Measurements from ENCODE around the gene BCR.
A peak's percentile ranks its signal among the peaks of the same experiment; 100 is the strongest.
"Not testable (repeated sequence)": the region's sequence is repeated elsewhere in the genome, so short reads cannot be mapped to it uniquely, and the experiment has no call there.

The BCR gene

GRCh38 chr22:23291806-23292452, 111.6 kb downstream of the BCR start:
- no peak for DNase-seq

- DNase-seq: no peak
These were observed 112.4 kb downstream of the BCR start for GRCh38 chr22:23292453-23293350.

GRCh38 chr22:23293720-23294119, 113.4 kb downstream of the BCR start:
- DNase-seq: no peak

GRCh38 chr22:23294221-23294620, 113.9 kb downstream of the BCR start:
- no peak for DNase-seq

DNA sequence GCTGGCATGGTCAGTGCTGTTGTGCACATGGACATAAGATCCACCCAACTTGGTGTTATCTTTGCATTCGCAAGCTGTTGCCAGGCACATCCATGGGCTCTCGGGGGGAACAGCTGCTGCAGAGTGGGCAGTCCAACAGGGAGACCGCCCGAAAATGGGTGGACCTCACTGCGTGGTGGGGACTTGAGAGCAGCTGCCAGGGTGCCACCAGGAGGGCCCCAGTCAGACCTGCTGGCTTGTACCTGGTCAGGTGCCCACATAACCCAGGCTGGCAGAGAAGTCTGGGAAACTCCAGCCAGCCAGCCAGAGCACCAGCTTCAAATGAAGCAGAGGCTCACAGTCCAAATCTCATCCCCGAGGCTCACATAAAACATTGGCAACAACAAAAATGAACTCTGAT, 120.2 kb downstream of the BCR start:
- no peak for DNase-seq

DNA sequence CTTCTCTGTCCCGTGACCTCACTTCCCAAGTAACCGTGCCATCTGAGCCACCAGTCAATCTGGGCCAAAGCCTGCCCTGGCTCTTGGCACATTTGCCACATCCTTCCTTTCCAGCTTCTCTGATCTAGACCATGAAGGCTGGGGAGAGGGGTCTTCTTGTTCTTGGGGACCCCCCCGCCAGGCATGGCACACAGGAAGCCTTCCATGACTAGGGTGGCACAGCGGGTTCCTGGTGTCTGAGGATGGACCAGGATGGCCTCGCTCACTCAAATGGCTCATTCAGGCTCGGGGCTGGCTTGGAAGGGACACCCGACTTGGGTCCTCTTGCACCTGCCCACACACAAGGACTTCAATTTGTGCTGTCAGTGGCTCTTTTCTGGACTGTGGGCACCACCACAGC, 121.3 kb downstream of the BCR start:
- no peak for DNase-seq

DNA sequence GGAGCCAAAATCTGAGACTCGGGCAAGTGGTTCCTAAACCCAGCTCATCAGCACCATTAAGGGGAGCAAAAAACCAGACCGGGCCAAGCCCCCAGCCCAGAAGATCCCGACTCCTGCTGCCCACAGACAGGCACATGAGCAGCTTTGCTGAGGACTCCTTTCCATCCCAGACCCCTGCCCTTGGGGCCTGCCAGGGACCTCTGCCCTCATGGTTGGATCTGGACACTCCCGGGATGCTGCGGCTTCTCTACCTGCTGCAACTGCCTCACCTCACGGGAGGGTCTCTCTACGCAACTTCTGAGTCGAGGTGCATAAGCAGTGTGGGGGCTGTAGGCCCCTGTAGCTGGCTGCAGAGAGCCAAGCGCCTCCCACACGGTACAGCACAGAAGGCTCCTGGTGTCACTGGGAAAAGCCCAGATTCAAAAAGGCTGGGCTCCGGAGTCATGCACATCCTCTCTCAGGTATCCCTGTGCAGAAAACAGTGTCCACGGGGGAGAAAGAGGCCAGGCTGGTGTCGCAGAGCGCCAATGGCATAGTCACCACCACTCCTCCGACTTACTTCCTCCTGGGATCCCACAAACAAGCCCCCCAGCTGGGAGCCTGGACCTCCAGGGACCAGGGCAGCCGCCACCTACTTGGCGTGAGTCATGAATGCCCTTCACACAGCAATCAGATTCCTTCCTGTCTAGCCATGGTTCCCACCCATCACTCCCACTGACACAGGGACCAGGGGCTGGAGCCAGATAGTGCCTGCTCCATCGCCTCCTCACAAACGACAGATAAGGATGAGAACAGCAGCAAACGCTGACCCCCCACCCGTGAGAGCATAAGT, 122.1 kb downstream of the BCR start:
- DNase-seq: no peak

GRCh38 chr22:23305321-23305910, 125.1 kb downstream of the BCR start:
- no peak for DNase-seq

DNA sequence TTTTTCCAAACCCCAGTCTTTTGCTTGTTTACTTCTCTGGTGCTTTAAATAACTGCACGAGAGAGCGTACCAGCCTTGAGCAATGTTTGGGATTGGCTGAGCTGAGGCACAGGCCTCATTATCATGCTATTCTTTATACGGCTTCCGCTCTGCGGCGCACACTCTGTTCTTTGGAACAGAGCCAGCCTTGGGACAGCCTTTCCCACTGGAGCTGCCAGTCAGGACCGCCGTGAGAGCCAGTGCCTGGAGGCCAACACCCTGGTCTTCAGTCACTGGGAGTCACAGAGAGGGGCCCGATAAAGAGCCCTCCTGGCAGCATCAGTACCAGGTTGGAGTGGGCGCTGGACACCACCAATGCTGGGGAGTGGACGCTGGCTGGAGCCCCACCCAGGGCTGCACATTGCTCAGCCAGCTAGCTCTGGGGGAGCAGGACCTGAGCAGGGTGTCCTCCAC, 125.6 kb downstream of the BCR start:
- no peak for DNase-seq

DNA sequence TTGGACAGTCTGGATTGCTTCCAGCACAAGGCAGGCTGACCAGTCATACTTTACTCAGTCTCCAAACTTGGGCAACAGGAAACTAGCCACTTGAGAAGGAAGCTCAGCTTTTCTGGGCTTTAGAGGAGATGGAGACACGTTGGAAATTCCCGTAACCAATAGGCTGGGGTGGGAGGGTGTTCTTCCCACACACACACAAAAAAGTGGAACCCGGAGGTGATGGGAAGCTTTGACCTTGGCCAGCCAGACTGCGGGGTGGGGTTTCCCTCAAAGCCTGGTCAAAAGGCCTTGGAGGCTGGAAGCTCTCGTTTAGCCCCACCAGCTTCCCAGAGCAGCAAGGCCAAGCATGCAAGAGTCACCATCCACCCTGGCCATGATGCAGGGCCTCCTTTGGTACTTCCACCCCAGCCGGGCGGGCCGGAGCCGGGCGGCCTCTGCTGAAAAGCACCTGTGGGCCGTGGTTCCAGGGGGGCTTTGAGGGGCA, 126.2 kb downstream of the BCR start:
- DNase-seq: no peak

DNA sequence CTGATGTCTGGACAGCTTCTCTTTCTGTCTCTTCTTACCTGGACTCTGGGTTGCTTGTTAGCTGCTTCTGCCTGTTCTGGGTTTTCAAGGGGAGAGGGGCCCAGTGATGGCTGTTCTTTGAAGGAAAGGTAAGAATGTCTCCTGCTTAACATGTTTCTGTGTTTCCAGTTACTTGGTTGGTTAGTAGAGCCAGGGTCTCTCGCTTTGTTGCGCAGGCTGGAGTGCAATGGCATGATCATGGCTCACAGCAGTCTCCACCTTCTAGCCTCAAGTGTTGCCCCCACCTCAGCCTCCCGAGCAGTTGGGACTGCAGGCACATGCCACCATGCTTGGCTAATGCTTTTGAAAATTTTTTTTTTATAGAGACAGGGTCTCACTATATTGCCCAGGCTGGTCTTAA, 126.6 kb downstream of the BCR start:
- no peak for DNase-seq

- not testable (repeated sequence) for DNase-seq
These were observed 127.2 kb downstream of the BCR start for GRCh38 chr22:23307511-23307910.

DNA sequence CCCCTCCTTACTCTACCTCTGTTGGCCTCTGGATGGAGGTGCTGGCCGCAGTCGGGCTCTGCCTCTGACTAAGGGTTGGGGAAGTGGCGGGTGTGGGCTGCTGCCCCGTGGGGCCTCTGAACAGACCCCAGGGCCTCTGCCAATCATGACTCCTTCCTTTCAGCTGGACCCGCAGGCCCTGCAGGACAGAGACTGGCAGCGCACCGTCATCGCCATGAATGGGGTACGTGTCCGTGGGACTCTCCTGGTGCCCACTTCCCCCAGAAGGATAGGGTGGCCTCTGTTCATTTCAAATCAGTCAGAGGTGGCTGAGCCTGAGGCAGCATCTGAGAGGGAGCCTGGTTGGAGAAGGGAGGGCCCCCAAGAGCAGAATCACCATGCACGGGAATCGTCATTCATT, 129.0 kb downstream of the BCR start:
- DNase-seq: not testable (repeated sequence)

DNA sequence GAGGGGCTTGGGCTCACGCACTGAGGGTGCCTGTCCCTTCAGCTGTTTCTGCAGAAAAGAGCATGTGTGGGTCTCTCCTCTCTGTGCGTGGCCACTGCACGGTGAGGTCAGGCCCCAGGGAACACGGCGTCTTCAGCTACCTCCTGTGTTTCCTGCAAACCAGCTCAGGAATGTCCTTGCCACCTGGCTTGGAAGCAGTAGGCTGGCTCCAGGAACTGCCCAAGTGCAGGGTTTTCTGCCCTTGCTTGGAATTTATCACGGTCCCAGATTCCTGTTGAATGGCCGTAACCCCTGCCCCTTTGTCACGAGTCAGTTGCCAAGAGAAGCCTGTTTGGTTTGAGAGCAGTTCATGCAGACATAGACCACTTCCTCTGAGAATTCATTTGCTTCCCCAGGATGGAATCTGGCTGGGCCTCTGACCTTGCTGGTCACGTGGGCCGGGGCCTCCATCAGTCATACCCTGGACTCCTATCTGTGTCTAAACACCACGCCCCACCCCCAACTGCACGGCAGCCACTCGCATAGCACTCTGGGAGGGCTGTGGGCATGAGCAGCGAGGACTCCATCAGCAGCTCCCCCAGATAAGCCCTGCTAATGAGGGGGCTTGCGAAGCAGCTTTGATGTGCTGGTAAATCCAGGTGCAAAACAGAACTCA, 130.3 kb downstream of the BCR start:
- DNase-seq: not testable (repeated sequence)

GRCh38 chr22:23311635-23312420, 131.5 kb downstream of the BCR start:
- DNase-seq: not testable (repeated sequence)

DNA sequence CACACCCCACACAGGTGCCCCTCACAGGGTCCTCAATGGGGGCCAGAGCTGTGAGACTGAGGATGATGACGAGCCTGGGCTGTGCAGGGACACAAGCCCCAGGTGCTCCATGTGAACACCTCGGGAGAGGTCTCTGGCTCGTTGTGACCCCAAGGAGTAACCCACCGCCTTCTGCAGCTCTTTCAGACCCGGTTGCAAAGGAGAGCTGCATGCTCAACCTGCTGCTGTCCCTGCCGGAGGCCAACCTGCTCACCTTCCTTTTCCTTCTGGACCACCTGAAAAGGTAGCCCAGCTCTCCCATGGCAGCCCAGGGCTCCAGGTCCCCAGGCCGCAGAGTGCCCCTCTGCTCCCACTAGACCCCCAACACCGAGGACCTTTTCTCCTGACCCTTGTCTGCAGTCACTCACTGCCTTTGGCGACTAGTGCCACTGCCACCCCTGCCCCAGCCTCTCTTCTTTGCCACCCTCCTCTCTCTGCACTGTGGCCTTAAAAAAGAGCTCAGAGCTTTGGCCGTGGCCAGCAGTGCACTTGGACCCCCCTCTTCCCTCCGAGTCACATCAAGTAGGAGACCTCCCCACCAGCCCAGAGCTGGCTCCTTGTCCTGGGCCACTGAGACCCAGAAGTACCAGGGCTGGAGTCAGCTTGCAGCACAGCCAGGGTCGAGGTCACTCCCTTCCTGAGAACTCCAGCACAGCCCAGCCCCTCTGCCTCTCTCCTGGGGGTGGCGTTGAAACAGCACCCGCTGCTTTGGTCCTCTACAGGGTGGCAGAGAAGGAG, 133.7 kb downstream of the BCR start:
- DNase-seq: no peak

DNA sequence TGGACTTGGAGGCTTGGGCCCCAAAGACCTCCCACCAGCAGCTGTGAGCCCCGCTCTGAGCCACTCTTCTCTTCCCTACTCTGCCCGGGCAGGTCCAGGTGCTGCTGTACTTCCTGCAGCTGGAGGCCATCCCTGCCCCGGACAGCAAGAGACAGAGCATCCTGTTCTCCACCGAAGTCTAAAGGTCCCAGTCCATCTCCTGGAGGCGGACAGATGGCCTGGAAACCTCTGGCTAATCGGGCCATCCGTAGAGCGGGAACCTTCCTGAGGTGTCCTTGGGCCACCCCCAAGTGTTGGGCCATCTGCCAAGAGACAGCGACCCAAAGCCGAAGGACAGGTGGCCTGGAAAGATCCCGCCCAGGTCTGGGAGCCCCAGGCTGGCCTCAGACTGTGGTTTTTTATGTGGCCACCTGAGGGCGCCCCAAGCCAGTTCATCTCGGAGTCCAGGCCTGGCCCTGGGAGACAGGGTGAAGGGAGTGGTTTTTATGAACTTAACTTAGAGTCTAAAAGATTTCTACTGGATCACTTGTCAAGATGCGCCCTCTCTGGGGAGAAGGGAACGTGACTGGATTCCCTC, 135.1 kb downstream of the BCR start:
- peak; percentile 63 for DNase-seq

- not testable (repeated sequence) for DNase-seq
These were observed 136.3 kb downstream of the BCR start for GRCh38 chr22:23316596-23316995.

DNA sequence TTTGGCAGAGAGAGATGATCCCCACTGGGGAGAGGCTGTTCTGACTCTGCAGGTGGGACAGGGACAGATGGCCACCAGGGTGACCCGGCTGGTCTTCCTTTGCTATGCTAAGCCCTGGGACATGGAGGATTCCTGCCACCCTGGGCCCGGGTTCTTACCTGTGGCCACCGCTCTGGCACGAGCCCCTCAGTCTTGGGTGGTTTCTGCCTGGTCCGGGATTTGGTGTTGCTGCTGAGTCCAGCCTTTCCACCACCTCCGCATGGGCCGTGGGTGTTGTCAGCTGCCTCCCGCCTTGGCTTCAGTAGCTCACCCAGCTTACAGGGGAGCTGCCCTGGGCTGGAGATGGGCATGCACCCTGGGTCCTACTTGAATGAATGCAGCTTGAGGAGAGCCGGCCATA, 138.0 kb downstream of the BCR start:
- DNase-seq: not testable (repeated sequence)

- not testable (repeated sequence) for DNase-seq
These were observed 142.3 kb downstream of the BCR start for GRCh38 chr22:23322497-23323080.
